Activated naive CD8-positive, alpha-beta T cell treated with anti-CD3 and anti-CD28 coated beads for 36 hours (primary cell): ENCODE data around the gene DRC1. TPM values are rescaled to one million over a fixed set of nuclear protein-coding genes. Genes with fewer than 3 reads are reported as not detected.

Source experiments
- DNase-seq: peaks from one replicate; pipeline ENCODE4 v3.0.0; 2021
- H3K27ac Mint-ChIP-seq: one replicate; pipeline ENCODE4 v1.8.0; 2022; ENCODE audit warnings: mild to moderate bottlenecking, moderate library complexity, mixed read lengths
- H3K27me3 Mint-ChIP-seq: one replicate; pipeline ENCODE4 v1.8.0; 2022; ENCODE audit warnings: mild to moderate bottlenecking, mixed read lengths
- H3K36me3 Mint-ChIP-seq: one replicate; pipeline ENCODE4 v1.8.0; 2021; ENCODE audit warnings: mild to moderate bottlenecking, mixed read lengths
- H3K4me1 Mint-ChIP-seq: one replicate; pipeline ENCODE4 v1.8.0; 2021; ENCODE audit warnings: mixed read lengths
- H3K4me3 Mint-ChIP-seq: one replicate; pipeline ENCODE4 v1.8.0; 2022; ENCODE audit warnings: mild to moderate bottlenecking, moderate library complexity, mixed read lengths
- H3K9me3 Mint-ChIP-seq: one replicate; pipeline ENCODE4 v1.8.0; 2022; ENCODE audit warnings: mixed read lengths
- total RNA-seq, 2 experiments: library from RNA; stranded (reverse); gene quantifications; one replicate each; pipeline ENCODE4 v1.2.3, GENCODE V29; 2021

The DRC1 gene
- total RNA-seq, 2 experiments from 2014 or later, result not detected

- Mint-ChIP-seq H3K9me3 (no peaks in the 10 kb centered on the region), H3K36me3 (peaks cover 32% of the 10 kb centered on the region), H3K4me3 (no peak overlapping the region), H3K27ac (no peak overlapping the region), H3K27me3 (no peaks in the 10 kb centered on the region), H3K4me1 (peaks cover 2% of the 10 kb centered on the region)
- DNase-seq, result no peak
Measured at GRCh38 chr2:26382564-26382963, 19.2 kb upstream of the DRC1 start.

- Mint-ChIP-seq H3K27me3 (no peaks in the 10 kb centered on the region), H3K4me3 (no peak overlapping the region), H3K36me3 (peaks cover 31% of the 10 kb centered on the region), H3K4me1 (peaks cover 2% of the 10 kb centered on the region), H3K9me3 (no peaks in the 10 kb centered on the region), H3K27ac (no peak overlapping the region)
- no peak for DNase-seq
Measured at GRCh38 chr2:26384183-26384582, 17.5 kb upstream of the DRC1 start.

GRCh38 chr2:26384597-26384996 lies 17.1 kb upstream of the DRC1 start:
- H3K27me3 Mint-ChIP-seq, result no peaks in the 10 kb centered on the region
- DNase-seq, result no peak
- peaks cover 33% of the 10 kb centered on the region for H3K36me3 Mint-ChIP-seq
- no peaks in the 10 kb centered on the region for H3K9me3 Mint-ChIP-seq
- H3K27ac Mint-ChIP-seq, result no peak overlapping the region
- H3K4me1 Mint-ChIP-seq, result peaks cover 2% of the 10 kb centered on the region
- no peak overlapping the region for H3K4me3 Mint-ChIP-seq

GRCh38 chr2:26387189-26387588 lies 14.5 kb upstream of the DRC1 start:
- Mint-ChIP-seq H3K4me1 (peaks cover 5% of the 10 kb centered on the region), H3K36me3 (peaks cover 32% of the 10 kb centered on the region), H3K27me3 (no peaks in the 10 kb centered on the region), H3K27ac (no peak overlapping the region), H3K9me3 (no peaks in the 10 kb centered on the region), H3K4me3 (no peak overlapping the region)
- no peak for DNase-seq

- H3K27me3 Mint-ChIP-seq, result no peaks in the 10 kb centered on the region
- no peak overlapping the region for H3K4me3 Mint-ChIP-seq
- peaks cover 15% of the 10 kb centered on the region for H3K36me3 Mint-ChIP-seq
- no peak overlapping the region for H3K27ac Mint-ChIP-seq
- H3K9me3 Mint-ChIP-seq, result no peaks in the 10 kb centered on the region
- peaks cover 25% of the 10 kb centered on the region for H3K4me1 Mint-ChIP-seq
- DNase-seq, result no peak
Measured at GRCh38 chr2:26394694-26395093, 7.0 kb upstream of the DRC1 start.

GRCh38 chr2:26395394-26395793 lies 6.3 kb upstream of the DRC1 start:
- peaks cover 26% of the 10 kb centered on the region for H3K4me1 Mint-ChIP-seq
- no peak overlapping the region for H3K4me3 Mint-ChIP-seq
- no peaks in the 10 kb centered on the region for H3K27me3 Mint-ChIP-seq
- no peaks in the 10 kb centered on the region for H3K9me3 Mint-ChIP-seq
- H3K27ac Mint-ChIP-seq, result no peak overlapping the region
- DNase-seq, result no peak
- H3K36me3 Mint-ChIP-seq, result peaks cover 11% of the 10 kb centered on the region

GRCh38 chr2:26396734-26397298 lies 4.9 kb upstream of the DRC1 start:
- Mint-ChIP-seq H3K4me1 (peaks cover 26% of the 10 kb centered on the region), H3K9me3 (no peaks in the 10 kb centered on the region), H3K4me3 (no peak overlapping the region), H3K27ac (peak overlapping the region; percentile 9), H3K36me3 (peaks cover 10% of the 10 kb centered on the region), H3K27me3 (peaks cover 5% of the 10 kb centered on the region)
- DNase-seq, result peak; percentile 67

- Mint-ChIP-seq H3K27me3 (peaks cover 17% of the 10 kb centered on the region), H3K4me3 (no peak overlapping the region), H3K27ac (no peak overlapping the region), H3K36me3 (peaks cover 6% of the 10 kb centered on the region), H3K9me3 (no peaks in the 10 kb centered on the region), H3K4me1 (peaks cover 24% of the 10 kb centered on the region)
- DNase-seq, result no peak
Measured at GRCh38 chr2:26399771-26400376, 1.8 kb upstream of the DRC1 start.

GRCh38 chr2:26400723-26401122 lies 997 bp upstream of the DRC1 start:
- Mint-ChIP-seq H3K9me3 (no peaks in the 10 kb centered on the region), H3K27me3 (peaks cover 17% of the 10 kb centered on the region), H3K36me3 (peaks cover 6% of the 10 kb centered on the region), H3K27ac (no peak overlapping the region), H3K4me3 (no peak overlapping the region), H3K4me1 (peaks cover 24% of the 10 kb centered on the region)
- no peak for DNase-seq

GRCh38 chr2:26407526-26407925 lies 5.8 kb downstream of the DRC1 start:
- no peaks in the 10 kb centered on the region for H3K9me3 Mint-ChIP-seq
- no peak for DNase-seq
- H3K36me3 Mint-ChIP-seq, result no peaks in the 10 kb centered on the region
- H3K4me1 Mint-ChIP-seq, result peaks cover 3% of the 10 kb centered on the region
- no peak overlapping the region for H3K4me3 Mint-ChIP-seq
- H3K27me3 Mint-ChIP-seq, result peaks cover 32% of the 10 kb centered on the region
- no peak overlapping the region for H3K27ac Mint-ChIP-seq

- Mint-ChIP-seq H3K27ac (no peak overlapping the region), H3K4me3 (no peak overlapping the region), H3K9me3 (no peaks in the 10 kb centered on the region), H3K36me3 (no peaks in the 10 kb centered on the region), H3K27me3 (peaks cover 25% of the 10 kb centered on the region), H3K4me1 (peaks cover 3% of the 10 kb centered on the region)
- no peak for DNase-seq
Measured at GRCh38 chr2:26409785-26410184, 8.1 kb downstream of the DRC1 start.

- Mint-ChIP-seq H3K27me3 (peaks cover 25% of the 10 kb centered on the region), H3K4me3 (no peak overlapping the region), H3K27ac (no peak overlapping the region), H3K4me1 (peaks cover 3% of the 10 kb centered on the region), H3K9me3 (no peaks in the 10 kb centered on the region), H3K36me3 (no peaks in the 10 kb centered on the region)
- no peak for DNase-seq
Measured at GRCh38 chr2:26410764-26411243, 9.1 kb downstream of the DRC1 start.

GRCh38 chr2:26411419-26411818 lies 9.7 kb downstream of the DRC1 start:
- peaks cover 25% of the 10 kb centered on the region for H3K27me3 Mint-ChIP-seq
- no peak for DNase-seq
- no peaks in the 10 kb centered on the region for H3K36me3 Mint-ChIP-seq
- H3K4me3 Mint-ChIP-seq, result no peak overlapping the region
- no peak overlapping the region for H3K27ac Mint-ChIP-seq
- peaks cover 3% of the 10 kb centered on the region for H3K4me1 Mint-ChIP-seq
- no peaks in the 10 kb centered on the region for H3K9me3 Mint-ChIP-seq

- Mint-ChIP-seq H3K27ac (no peak overlapping the region), H3K36me3 (no peaks in the 10 kb centered on the region), H3K4me3 (peak overlapping the region; percentile 44), H3K4me1 (peaks cover 3% of the 10 kb centered on the region), H3K9me3 (no peaks in the 10 kb centered on the region), H3K27me3 (peaks cover 25% of the 10 kb centered on the region)
- DNase-seq, result peak; percentile 15
Measured at GRCh38 chr2:26412091-26412673, 10.5 kb downstream of the DRC1 start.

- Mint-ChIP-seq H3K27me3 (peaks cover 20% of the 10 kb centered on the region), H3K27ac (no peak overlapping the region), H3K4me3 (no peak overlapping the region), H3K4me1 (peaks cover 3% of the 10 kb centered on the region), H3K9me3 (no peaks in the 10 kb centered on the region), H3K36me3 (no peaks in the 10 kb centered on the region)
- no peak for DNase-seq
Measured at GRCh38 chr2:26414311-26414710, 12.6 kb downstream of the DRC1 start.

GRCh38 chr2:26421961-26422360 lies 20.2 kb downstream of the DRC1 start:
- H3K4me1 Mint-ChIP-seq, result no peaks in the 10 kb centered on the region
- DNase-seq, result no peak

More at GRCh38 chr2:26421961-26422360, 20.2 kb downstream of the DRC1 start:
- Mint-ChIP-seq H3K36me3 (no peaks in the 10 kb centered on the region), H3K27me3 (peaks cover 5% of the 10 kb centered on the region), H3K27ac (no peak overlapping the region), H3K4me3 (no peak overlapping the region), H3K9me3 (no peaks in the 10 kb centered on the region)
